DOHH2 (cell line): ENCODE data around the gene COL23A1.

Source experiments
- H3F3A ChIP-seq: fragments of 200-600 bp; sonication (generic), shearing (Covaris generic); 2 replicates; pipeline ENCODE4 v1.6.0; 2016; ENCODE audit warnings: antibody characterized with exemption, mild to moderate bottlenecking; ENCODE audit not compliant: control insufficient read depth, insufficient read depth
- H3K27ac ChIP-seq: fragments of 200-600 bp; sonication (generic); 2 replicates; pipeline ENCODE4 v1.5.1; 2014; ENCODE audit warnings: low read depth, mild to moderate bottlenecking, low read length, moderate library complexity
- H3K27me3 ChIP-seq: fragments of 200-600 bp; sonication (generic); 2 replicates; pipeline ENCODE4 v1.6.1; 2014; ENCODE audit warnings: mild to moderate bottlenecking, low read length, mixed read lengths; ENCODE audit not compliant: control insufficient read depth
- H3K36me3 ChIP-seq: fragments of 200-600 bp; sonication (generic); 2 replicates; pipeline ENCODE4 v1.6.1; 2014; ENCODE audit warnings: mild to moderate bottlenecking, low read length, moderate library complexity, mixed read lengths; ENCODE audit not compliant: control insufficient read depth
- H3K4me1 ChIP-seq: fragments of 200-600 bp; sonication (generic); 2 replicates; pipeline ENCODE4 v1.6.1; 2014; ENCODE audit warnings: mild to moderate bottlenecking, low read length, mixed read lengths; ENCODE audit not compliant: control insufficient read depth
- H3K4me2 ChIP-seq: fragments of 200-600 bp; sonication (generic); 2 replicates; pipeline ENCODE4 v1.6.0; 2014; ENCODE audit warnings: mild to moderate bottlenecking, low read length, moderate library complexity
- H3K4me3 ChIP-seq: fragments of 200-600 bp; sonication (generic); 2 replicates; pipeline ENCODE4 v1.5.1; 2014; ENCODE audit warnings: mild to moderate bottlenecking, low read length, mixed read lengths
- H3K79me2 ChIP-seq: fragments of 200-600 bp; sonication (generic); 2 replicates; pipeline ENCODE4 v1.6.1; 2014; ENCODE audit warnings: mild to moderate bottlenecking, low read length, mixed read lengths; ENCODE audit not compliant: control insufficient read depth
- H3K9me2 ChIP-seq: fragments of 200-600 bp; sonication (generic); replicated peaks from 2 replicates; pipeline ENCODE4 v1.6.1; 2014; ENCODE audit warnings: mild to moderate bottlenecking, low read length, mixed read lengths; ENCODE audit not compliant: control insufficient read depth
- H3K9me3 ChIP-seq: fragments of 200-600 bp; sonication (generic); 2 replicates; pipeline ENCODE4 v1.6.1; 2014; ENCODE audit warnings: antibody characterized with exemption, low read length, mixed read lengths; ENCODE audit not compliant: control insufficient read depth, insufficient read depth
- H4K20me1 ChIP-seq: fragments of 200-600 bp; sonication (generic); 2 replicates; pipeline ENCODE4 v1.6.0; 2014; ENCODE audit warnings: low read depth, mild to moderate bottlenecking, antibody characterized with exemption, low read length, moderate library complexity; ENCODE audit not compliant: control insufficient read depth, insufficient read depth
- EZH2phosphoT487 ChIP-seq: fragments of 200-600 bp; sonication (generic); IDR thresholded peaks from 2 replicates; pipeline ENCODE4 v1.6.1; 2017; ENCODE audit warnings: borderline replicate concordance, mild to moderate bottlenecking, antibody characterized with exemption, low read length, moderate library complexity, mixed read lengths
- TF ChIP-seq, protein P1 (sequence below): fragments of 200-600 bp; sonication (generic); IDR thresholded peaks from one replicate; pipeline ENCODE4 v1.5.1; 2014; ENCODE audit warnings: antibody characterized with exemption, mild to moderate bottlenecking, low read depth, low read length; ENCODE audit not compliant: poor library complexity, severe bottlenecking

The COL23A1 gene

DNA sequence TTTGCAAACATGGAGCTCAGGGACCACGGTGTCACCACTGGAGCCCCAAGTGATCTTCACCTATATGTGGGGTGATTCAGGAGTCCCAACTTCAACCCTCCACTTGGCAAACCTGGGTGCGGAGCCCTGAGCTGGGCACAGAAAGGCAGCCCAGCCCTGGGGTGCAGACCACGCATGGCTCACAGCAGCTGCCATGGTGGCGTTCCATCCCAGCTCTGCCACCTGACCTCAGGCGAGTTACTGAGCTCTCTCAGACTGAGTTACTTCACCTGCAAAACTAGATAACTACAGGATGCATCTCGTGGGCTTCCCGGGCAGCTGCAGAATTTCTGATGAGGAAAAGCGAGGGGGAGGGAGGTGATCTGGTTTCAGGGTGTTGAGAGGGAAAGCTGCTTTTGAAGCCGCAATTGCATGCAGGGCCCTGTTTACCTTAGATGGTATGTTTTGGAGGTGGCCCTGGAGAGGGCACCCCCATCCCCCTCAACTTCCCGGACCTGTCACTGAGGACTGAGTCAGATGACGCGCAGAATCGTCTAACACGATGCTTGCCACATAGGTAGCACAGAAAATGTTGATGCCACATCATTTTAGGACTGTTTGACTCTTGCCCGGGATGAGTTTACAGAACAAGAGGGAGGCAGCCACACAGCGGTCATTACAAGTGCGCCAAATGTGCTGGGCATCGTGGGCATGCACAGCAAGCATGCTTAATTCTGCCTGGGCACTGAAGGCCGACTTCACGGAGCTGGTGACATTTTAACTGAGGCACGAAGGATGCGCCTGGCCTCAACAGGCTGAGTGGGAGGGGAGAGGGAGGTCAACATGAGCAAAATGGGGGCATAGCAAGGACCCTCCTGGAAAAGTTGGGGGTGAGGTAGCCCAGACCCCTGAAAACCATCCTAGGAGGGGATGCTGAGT, 154.6 kb downstream of the COL23A1 start:
- Histone ChIP-seq H3K27me3 (no peaks in the 10 kb centered on the region), H3K4me3 (no peak overlapping the region), H3K9me3 (no peaks in the 10 kb centered on the region), H3K79me2 (no peaks in the 10 kb centered on the region), H3K4me1 (no peaks in the 10 kb centered on the region), H3K4me2 (no peak overlapping the region), H3K36me3 (no peaks in the 10 kb centered on the region), H3K27ac (no peak overlapping the region), H3K9me2 (no peaks in the 10 kb centered on the region), H3F3A (no peaks in the 10 kb centered on the region), H4K20me1 (no peaks in the 10 kb centered on the region)
- TF ChIP-seq EZH2phosphoT487, result no peak
- TF ChIP-seq, protein P1, sequence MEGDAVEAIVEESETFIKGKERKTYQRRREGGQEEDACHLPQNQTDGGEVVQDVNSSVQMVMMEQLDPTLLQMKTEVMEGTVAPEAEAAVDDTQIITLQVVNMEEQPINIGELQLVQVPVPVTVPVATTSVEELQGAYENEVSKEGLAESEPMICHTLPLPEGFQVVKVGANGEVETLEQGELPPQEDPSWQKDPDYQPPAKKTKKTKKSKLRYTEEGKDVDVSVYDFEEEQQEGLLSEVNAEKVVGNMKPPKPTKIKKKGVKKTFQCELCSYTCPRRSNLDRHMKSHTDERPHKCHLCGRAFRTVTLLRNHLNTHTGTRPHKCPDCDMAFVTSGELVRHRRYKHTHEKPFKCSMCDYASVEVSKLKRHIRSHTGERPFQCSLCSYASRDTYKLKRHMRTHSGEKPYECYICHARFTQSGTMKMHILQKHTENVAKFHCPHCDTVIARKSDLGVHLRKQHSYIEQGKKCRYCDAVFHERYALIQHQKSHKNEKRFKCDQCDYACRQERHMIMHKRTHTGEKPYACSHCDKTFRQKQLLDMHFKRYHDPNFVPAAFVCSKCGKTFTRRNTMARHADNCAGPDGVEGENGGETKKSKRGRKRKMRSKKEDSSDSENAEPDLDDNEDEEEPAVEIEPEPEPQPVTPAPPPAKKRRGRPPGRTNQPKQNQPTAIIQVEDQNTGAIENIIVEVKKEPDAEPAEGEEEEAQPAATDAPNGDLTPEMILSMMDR, result no peak

DNA sequence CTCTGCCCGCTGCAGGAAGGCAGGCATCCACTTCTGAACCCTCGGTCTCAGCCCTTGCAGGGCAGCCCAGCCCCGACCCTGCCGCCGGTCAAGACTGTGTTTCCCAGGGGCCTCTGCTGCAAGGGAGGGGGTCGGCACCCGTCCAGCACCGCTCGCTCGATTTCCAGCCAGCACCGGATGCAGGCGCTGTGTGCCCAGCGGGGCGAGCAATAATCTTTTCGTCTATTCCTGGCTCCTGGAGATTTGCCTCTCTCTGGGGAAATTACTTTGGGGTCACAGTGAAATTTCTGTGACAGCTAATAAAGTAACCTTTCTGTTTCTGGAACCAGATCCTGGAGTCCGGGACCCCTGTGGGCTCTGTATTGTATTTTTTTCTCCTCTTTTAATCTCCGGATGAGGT, 155.3 kb downstream of the COL23A1 start:
- H4K20me1 ChIP-seq, result no peaks in the 10 kb centered on the region
- no peaks in the 10 kb centered on the region for H3K79me2 ChIP-seq
- H3K4me3 ChIP-seq, result no peak overlapping the region
- H3K9me3 ChIP-seq, result no peaks in the 10 kb centered on the region
- H3K27ac ChIP-seq, result no peak overlapping the region
- TF ChIP-seq, protein P1, result no peak
- no peak for TF ChIP-seq EZH2phosphoT487
- no peaks in the 10 kb centered on the region for H3F3A ChIP-seq
- no peaks in the 10 kb centered on the region for H3K9me2 ChIP-seq
- H3K36me3 ChIP-seq, result no peaks in the 10 kb centered on the region
- no peak overlapping the region for H3K4me2 ChIP-seq
- no peaks in the 10 kb centered on the region for H3K4me1 ChIP-seq
- H3K27me3 ChIP-seq, result no peaks in the 10 kb centered on the region

DNA sequence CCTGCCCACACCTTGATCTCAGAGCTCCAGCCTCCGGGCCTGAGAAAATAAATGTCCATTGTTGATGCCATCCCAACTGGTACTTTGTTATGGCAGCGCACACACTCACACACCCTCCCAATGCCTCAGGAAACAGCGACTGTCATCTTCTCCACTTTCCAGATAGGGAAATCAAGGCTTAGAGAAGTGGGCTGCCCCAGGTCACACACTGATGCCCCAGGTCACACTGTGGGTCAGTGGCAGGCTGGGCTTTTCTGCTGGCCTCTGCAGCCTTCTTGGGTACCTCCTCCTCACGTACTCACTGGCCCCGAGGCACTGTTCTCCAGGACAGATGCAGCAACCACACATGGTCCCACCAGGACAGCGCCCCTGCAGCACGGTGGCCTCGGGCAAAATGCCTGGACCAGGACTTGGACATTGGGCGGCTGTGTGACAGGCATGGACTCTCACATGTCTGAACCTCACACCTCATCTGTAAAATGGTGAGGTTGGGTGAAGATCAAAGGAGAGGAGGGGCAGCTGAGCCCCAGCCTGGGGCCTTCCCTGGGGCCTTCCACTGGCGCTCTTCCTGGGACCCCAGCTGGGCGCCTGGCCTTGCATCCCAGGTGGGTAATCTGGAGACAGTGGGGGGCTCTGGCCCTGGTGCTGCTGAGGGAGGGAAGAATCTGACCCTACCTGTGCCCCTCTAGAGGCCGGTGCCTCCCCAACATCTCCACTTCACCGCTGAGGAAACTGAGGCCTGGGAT, 156.0 kb downstream of the COL23A1 start:
- no peaks in the 10 kb centered on the region for H3K27me3 ChIP-seq
- H3K4me3 ChIP-seq, result no peak overlapping the region
- H3K9me3 ChIP-seq, result no peaks in the 10 kb centered on the region
- no peaks in the 10 kb centered on the region for H4K20me1 ChIP-seq
- H3F3A ChIP-seq, result no peaks in the 10 kb centered on the region
- H3K9me2 ChIP-seq, result no peaks in the 10 kb centered on the region
- TF ChIP-seq, protein P1, result no peak
- no peak for TF ChIP-seq EZH2phosphoT487
- H3K4me1 ChIP-seq, result no peaks in the 10 kb centered on the region
- no peak overlapping the region for H3K27ac ChIP-seq
- H3K36me3 ChIP-seq, result no peaks in the 10 kb centered on the region
- no peaks in the 10 kb centered on the region for H3K79me2 ChIP-seq
- H3K4me2 ChIP-seq, result no peak overlapping the region
